ENCODE data around the gene KLHL14.

Gene KLHL14

GRCh38 chr18:32624182-32624723 is 148.6 kb downstream of the KLHL14 start:
- no peaks in the 10 kb centered on the region for H3K9me3 ChIP-seq (ENCODE audit: control insufficient read depth, low read length)
- H3K4me1 ChIP-seq (ENCODE audit: control insufficient read depth, insufficient read depth, low read length, poor library complexity, severe bottlenecking), result no peaks in the 10 kb centered on the region
- H3K4me3 ChIP-seq (ENCODE audit: insufficient read depth, low read depth, low read length, poor library complexity, severe bottlenecking), result no peak overlapping the region
- no peaks in the 10 kb centered on the region for H3K36me3 ChIP-seq (ENCODE audit: control insufficient read depth, insufficient read depth, low read length)
- H3K27ac ChIP-seq (ENCODE audit: insufficient read depth, low read length, poor library complexity, severe bottlenecking), result no peak overlapping the region
- H3K27me3 ChIP-seq (replicated peaks; ENCODE audit: control insufficient read depth, insufficient read depth, low read length, poor library complexity, severe bottlenecking), result no peaks in the 10 kb centered on the region
- DNase-seq, result no peak

GRCh38 chr18:32623563-32623962 is 149.3 kb downstream of the KLHL14 start:
- Histone ChIP-seq H3K27ac (ENCODE audit: insufficient read depth, low read length, poor library complexity, severe bottlenecking) (no peak overlapping the region), H3K9me3 (ENCODE audit: control insufficient read depth, low read length) (no peaks in the 10 kb centered on the region), H3K4me1 (ENCODE audit: control insufficient read depth, insufficient read depth, low read length, poor library complexity, severe bottlenecking) (no peaks in the 10 kb centered on the region), H3K36me3 (ENCODE audit: control insufficient read depth, insufficient read depth, low read length) (no peaks in the 10 kb centered on the region), H3K4me3 (ENCODE audit: insufficient read depth, low read depth, low read length, poor library complexity, severe bottlenecking) (no peak overlapping the region), H3K27me3 (replicated peaks; ENCODE audit: control insufficient read depth, insufficient read depth, low read length, poor library complexity, severe bottlenecking) (no peaks in the 10 kb centered on the region)
- no peak for DNase-seq
